Muscle layer of duodenum (tissue), 2 donors: ENCODE data around the gene SLC35D3.
"Not testable (repeated sequence)": the region's sequence is repeated elsewhere in the genome, so short reads cannot be mapped to it uniquely, and the experiment has no call there.

Experiments
- H3K27ac ChIP-seq: one replicate; pipeline ENCODE4 v1.7.0; 2013; ENCODE audit warnings: mild to moderate bottlenecking, low read length
- H3K27me3 ChIP-seq: one replicate; pipeline ENCODE4 v1.7.0; 2013; ENCODE audit warnings: low read depth, mild to moderate bottlenecking, control low read depth, low read length
- H3K36me3 ChIP-seq, 2 donors: one replicate each; pipeline ENCODE4 v1.7.0; 2013; ENCODE audit warnings: low read length in 2 of 2, control low read depth in 1 of 2, mild to moderate bottlenecking in 1 of 2; ENCODE audit not compliant: insufficient read depth in 2 of 2, control insufficient read depth in 1 of 2
- H3K4me1 ChIP-seq, 2 donors: one replicate each; pipeline ENCODE4 v1.7.0; 2013; ENCODE audit warnings: low read length in 2 of 2, mild to moderate bottlenecking in 2 of 2, control low read depth in 1 of 2, moderate library complexity in 1 of 2; ENCODE audit not compliant: insufficient read depth in 2 of 2, control insufficient read depth in 1 of 2
- H3K4me3 ChIP-seq, 2 donors: one replicate each; pipeline ENCODE4 v1.7.0; 2013; ENCODE audit warnings: low read length in 2 of 2, low read depth in 1 of 2, mild to moderate bottlenecking in 1 of 2
- H3K9me3 ChIP-seq, 2 donors: one replicate each; pipeline ENCODE4 v1.7.0; 2013; ENCODE audit warnings: low read length in 2 of 2, control low read depth in 1 of 2, mild to moderate bottlenecking in 1 of 2; ENCODE audit not compliant: control insufficient read depth in 1 of 2
- donor health status: healthy.

Gene SLC35D3, protein sequence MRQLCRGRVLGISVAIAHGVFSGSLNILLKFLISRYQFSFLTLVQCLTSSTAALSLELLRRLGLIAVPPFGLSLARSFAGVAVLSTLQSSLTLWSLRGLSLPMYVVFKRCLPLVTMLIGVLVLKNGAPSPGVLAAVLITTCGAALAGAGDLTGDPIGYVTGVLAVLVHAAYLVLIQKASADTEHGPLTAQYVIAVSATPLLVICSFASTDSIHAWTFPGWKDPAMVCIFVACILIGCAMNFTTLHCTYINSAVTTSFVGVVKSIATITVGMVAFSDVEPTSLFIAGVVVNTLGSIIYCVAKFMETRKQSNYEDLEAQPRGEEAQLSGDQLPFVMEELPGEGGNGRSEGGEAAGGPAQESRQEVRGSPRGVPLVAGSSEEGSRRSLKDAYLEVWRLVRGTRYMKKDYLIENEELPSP

DNA sequence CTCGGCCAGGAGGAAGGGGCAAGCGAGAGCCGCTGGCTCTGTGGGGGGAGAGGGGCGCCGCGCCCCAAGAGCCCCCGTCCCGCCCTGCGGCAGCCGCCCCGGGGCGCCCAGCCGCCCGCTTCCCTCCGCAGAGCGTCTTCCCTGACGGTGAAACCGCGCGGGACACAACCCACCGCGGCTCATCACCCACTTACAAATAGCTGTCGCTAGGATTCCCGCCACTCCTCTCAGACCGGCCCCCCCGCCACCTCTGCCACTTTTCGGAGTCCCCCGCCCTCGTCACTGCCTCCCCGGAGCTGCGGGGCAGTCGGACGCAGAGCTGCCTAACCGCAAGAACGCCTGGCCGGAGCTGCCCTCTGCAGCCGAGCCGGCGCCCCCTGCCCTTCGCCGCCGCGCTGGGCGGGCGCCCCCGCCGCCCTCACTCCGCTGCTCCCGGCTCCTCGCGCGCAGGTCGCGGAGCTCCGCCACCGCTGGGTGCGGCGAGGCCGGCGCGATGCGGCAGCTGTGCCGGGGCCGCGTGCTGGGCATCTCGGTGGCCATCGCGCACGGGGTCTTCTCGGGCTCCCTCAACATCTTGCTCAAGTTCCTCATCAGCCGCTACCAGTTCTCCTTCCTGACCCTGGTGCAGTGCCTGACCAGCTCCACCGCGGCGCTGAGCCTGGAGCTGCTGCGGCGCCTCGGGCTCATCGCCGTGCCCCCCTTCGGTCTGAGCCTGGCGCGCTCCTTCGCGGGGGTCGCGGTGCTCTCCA lies at the start of gene SLC35D3:
Gene SLC35D3, plus strand, starts transcription at position 366 of the 749 bp plus-strand sequence. Its CDS starts 128 bp downstream, at position 494.
- Histone ChIP-seq H3K36me3 (no peaks in the 10 kb centered on the region), H3K9me3 (no peaks in the 10 kb centered on the region), H3K27me3 (peaks cover 34% of the 10 kb centered on the region), H3K4me3 (peak within 1 kb of the TSS; percentile 66 to 81), H3K4me1 (peaks cover 7 to 32% of the 10 kb centered on the region in 2 donors), H3K27ac (no peak within 1 kb of the TSS)

GRCh38 chr6:136873748-136874147 lies 48.4 kb upstream of the SLC35D3 start:
- peaks cover 8 to 28% of the 10 kb centered on the region in 2 donors for H3K36me3 ChIP-seq
- peaks cover 17 to 21% of the 10 kb centered on the region in 2 donors for H3K9me3 ChIP-seq
- H3K27ac ChIP-seq = no peak overlapping the region

DNA sequence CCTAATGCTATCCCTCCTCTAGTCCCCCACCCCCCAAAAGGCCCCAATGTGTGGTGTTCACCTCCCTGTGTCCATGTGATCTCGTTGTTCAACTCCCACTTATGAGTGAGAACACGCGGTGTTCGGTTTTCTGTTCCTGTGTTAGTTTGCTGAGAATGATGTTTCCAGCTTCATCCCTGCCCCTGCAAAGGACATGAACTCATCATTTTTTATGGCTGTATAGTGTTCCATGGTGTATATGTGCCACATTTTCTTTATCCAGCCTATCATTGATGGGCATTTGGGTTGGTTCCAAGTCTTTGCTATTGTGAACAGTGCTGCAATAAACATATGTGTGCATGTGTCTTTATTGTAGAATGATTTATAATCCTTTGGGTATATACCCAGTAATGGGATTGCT lies 45.6 kb upstream of the SLC35D3 start:
- not testable (repeated sequence) for H3K4me3 ChIP-seq, H3K27ac ChIP-seq, H3K4me1 ChIP-seq, H3K27me3 ChIP-seq
- Histone ChIP-seq H3K9me3 (peaks cover 17 to 21% of the 10 kb centered on the region in 2 donors), H3K36me3 (peaks cover 8 to 27% of the 10 kb centered on the region in 2 donors)

More at GRCh38 chr6:136873748-136874147, 48.4 kb upstream of the SLC35D3 start:
- H3K27me3 ChIP-seq = no peaks in the 10 kb centered on the region
- H3K4me3 ChIP-seq = no peak overlapping the region
- H3K4me1 ChIP-seq = no peaks in the 10 kb centered on the region

GRCh38 chr6:136880748-136881460 lies 41.2 kb upstream of the SLC35D3 start:
- peaks cover 0 to 3% of the 10 kb centered on the region in 2 donors for H3K9me3 ChIP-seq
- H3K4me1 ChIP-seq = no peaks in the 10 kb centered on the region
- no peaks in the 10 kb centered on the region for H3K27me3 ChIP-seq
- H3K4me3 ChIP-seq = no peak overlapping the region
- no peaks in the 10 kb centered on the region for H3K36me3 ChIP-seq
- H3K27ac ChIP-seq = no peak overlapping the region

DNA sequence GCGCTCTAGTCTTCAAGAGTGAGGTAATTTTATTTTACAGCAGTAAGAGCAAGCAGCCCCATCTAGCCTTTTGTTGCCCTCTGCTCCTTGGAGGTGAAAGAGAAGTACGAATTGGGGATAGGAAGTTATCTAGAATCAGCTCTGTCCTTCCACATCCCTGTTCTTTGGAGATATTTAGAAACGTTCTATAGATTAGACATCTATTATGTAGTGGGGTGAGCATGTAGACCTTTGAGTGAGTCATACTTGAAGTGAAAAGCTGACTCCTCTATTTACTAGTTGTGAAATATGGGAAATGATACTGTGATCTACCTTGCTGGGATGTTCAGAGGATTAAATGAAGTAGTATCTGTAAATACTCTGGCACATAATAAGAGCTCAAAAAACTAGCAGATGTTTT lies 36.0 kb upstream of the SLC35D3 start:
- Histone ChIP-seq H3K9me3 (no peaks in the 10 kb centered on the region), H3K27me3 (no peaks in the 10 kb centered on the region), H3K4me1 (peaks cover 0 to 14% of the 10 kb centered on the region in 2 donors), H3K36me3 (no peaks in the 10 kb centered on the region), H3K4me3 (no peak overlapping the region), H3K27ac (no peak overlapping the region)

- Histone ChIP-seq H3K4me3 (no peak overlapping the region), H3K27me3 (no peaks in the 10 kb centered on the region), H3K36me3 (no peaks in the 10 kb centered on the region)
Observed at GRCh38 chr6:136887953-136888352, 34.1 kb upstream of the SLC35D3 start.

DNA sequence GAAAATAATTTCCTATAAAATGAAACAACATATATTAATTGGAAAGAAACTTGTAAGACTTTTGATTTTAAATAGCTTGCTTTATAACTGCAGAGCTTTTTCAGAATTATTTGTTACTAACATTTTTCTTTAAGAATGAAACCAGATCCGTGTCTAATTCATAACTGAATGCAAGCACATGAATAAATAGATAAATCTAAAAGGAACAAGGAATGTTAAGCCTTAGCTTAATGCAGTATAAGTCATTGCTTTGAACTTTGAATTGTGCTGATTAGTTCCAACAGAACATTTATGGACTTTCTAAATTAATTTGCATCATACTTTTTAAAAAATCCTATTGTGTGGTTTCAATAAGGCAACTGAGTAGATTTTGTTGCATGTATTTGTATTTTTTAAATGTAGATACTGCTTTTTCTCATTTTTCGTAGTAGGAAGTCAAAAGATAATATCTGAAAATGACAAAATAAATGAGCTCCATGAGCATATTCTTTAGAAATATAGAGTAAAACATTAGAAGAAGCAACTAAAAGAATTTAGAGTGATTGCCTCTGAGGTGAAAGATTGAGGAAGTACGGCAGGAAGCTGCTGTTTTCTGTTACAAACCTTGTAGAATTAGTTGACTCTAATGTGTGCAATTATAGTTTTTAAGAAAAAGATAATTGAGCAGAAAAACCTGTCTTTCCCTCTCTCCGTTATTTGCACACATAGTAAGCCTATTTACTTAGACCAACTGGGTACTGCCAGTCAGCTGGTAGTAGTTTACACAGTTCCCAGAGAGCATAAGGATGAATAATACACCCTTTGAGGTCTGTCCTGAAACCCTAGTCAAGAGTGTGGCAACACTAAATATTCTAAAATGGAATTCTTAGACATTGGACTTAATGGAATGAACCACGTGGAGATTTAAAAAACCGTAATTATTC lies 32.6 kb upstream of the SLC35D3 start:
- Histone ChIP-seq H3K9me3 (no peaks in the 10 kb centered on the region), H3K27me3 (no peaks in the 10 kb centered on the region), H3K4me3 (no peak overlapping the region), H3K27ac (no peak overlapping the region), H3K36me3 (no peaks in the 10 kb centered on the region), H3K4me1 (peaks cover 0 to 14% of the 10 kb centered on the region in 2 donors)

More at GRCh38 chr6:136887953-136888352, 34.1 kb upstream of the SLC35D3 start:
- no peaks in the 10 kb centered on the region for H3K9me3 ChIP-seq
- no peak overlapping the region for H3K27ac ChIP-seq
- H3K4me1 ChIP-seq = peaks cover 0 to 14% of the 10 kb centered on the region in 2 donors

DNA sequence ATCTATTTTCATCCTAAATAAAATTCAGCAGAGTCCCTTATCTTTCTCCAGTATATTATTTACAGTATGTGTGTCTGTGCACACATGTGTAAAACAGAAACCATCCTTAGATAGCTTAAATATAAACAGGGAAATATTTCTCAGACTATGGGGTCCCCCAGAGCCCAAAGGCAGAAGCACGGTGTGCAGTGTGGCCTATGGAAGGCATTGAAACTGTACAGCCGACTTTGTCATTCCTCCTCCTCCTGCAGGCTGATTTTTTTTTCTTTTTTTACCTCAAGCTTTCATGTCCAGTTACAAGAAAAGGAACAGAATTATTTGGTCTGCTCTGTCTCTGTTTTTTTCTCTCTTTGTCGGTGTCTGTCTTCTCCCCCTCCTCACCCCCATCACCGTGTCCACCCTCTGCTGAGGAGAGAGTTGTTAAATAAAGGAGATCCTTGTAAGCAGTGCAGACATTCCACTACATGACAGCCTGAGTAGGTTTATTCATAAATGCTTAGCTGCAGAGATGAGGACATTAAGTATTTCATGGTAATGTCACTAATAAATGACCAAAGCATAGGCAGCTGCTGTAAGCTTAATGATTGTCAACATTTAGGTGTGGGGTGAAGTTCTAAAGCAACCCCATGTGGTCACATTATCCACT lies 31.8 kb upstream of the SLC35D3 start:
- Histone ChIP-seq H3K4me1 (peaks cover 0 to 14% of the 10 kb centered on the region in 2 donors), H3K27ac (no peak overlapping the region)

DNA sequence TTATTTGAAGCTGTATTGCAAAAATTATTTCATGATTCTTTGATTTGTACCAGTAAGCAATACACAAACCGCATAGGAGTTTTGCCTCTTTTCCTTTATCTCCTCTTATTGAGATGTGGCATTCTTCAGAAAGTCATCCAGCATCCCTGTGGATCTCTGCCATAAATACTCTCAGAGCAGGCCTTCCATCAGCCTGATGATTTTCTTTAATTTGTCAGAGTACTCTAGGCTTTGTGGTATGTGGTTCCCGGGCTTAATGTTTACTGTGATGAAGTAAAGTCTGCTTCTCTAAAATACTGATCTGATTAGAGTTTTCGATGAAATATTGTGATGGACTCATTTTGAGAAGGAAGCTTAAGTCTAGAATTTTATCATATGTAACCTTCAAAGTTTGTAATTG lies 31.1 kb upstream of the SLC35D3 start:
- H3K27me3 ChIP-seq = no peaks in the 10 kb centered on the region
- no peak overlapping the region for H3K4me3 ChIP-seq
- H3K27ac ChIP-seq = no peak overlapping the region
- no peaks in the 10 kb centered on the region for H3K9me3 ChIP-seq
- peaks cover 0 to 14% of the 10 kb centered on the region in 2 donors for H3K4me1 ChIP-seq
- H3K36me3 ChIP-seq = no peaks in the 10 kb centered on the region

More for the DNA sequence above, 31.8 kb upstream of the SLC35D3 start:
- H3K4me3 ChIP-seq = no peak overlapping the region
- no peaks in the 10 kb centered on the region for H3K27me3 ChIP-seq
- H3K36me3 ChIP-seq = no peaks in the 10 kb centered on the region
- no peaks in the 10 kb centered on the region for H3K9me3 ChIP-seq

DNA sequence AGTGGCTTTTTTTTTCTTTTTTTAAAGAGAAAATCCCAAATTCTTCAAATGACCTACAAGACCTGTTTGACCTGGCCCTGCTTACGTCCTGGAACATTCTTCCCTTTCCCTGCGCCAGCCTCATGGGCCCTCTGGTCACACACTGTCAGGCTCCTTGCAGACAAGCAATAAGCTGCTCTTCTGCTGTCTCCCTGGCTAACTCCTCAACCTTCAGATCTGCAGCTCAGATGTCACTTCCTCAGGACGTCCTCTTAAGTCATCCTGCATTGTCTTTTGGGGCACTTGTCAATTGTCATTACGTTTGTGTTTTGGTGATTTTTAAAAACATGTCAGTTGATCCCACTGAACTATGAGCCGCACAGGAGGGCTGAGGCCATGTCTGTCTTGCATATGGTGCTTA lies 28.9 kb upstream of the SLC35D3 start:
- Histone ChIP-seq H3K4me3 (no peak overlapping the region), H3K27me3 (no peaks in the 10 kb centered on the region), H3K4me1 (peaks cover 0 to 14% of the 10 kb centered on the region in 2 donors), H3K36me3 (no peaks in the 10 kb centered on the region), H3K9me3 (no peaks in the 10 kb centered on the region), H3K27ac (no peak overlapping the region)
